Measurements from ENCODE around the gene KYNU. TPM values are rescaled to one million over a fixed set of nuclear protein-coding genes. Genes with fewer than 3 reads are reported as not detected.

KYNU gene
- total and polyA plus RNA-seq, 10 of the 15 experiments (the other 5 are each of a cell fraction or from before 2014, with no cell fraction given): 31.3 to 101 (median 38.3) TPM

GRCh38 chr2:142951190-142952007 is 73.9 kb downstream of the KYNU start:
- CTCF ChIA-PET: interaction anchor here (0.7 to 4.1 kb wide), 4 partner anchors 11 to 43 kb away, joined by 3 to 15 read pairs (median 4); no protein-coding TSS in a partner anchor
- TF ChIP-seq HDAC2 (IDR thresholded peaks at IDR 0.05) (no peak), ZNF622 (IDR thresholded peaks at IDR 0.05) (no peak), ZNF687 (IDR thresholded peaks at IDR 0.05) (no peak), STAT1 (conservative IDR thresholded peaks at IDR 0.05) (no peak), ZNF384 (IDR thresholded peaks at IDR 0.05; ENCODE audit: borderline replicate concordance, low read depth, low read length) (no peak), BMI1 (IDR thresholded peaks at IDR 0.05; ENCODE audit: borderline replicate concordance) (no peak), SREBF1 (IDR thresholded peaks at IDR 0.05; ENCODE audit: low read length) (no peak), TCF3 (IDR thresholded peaks at IDR 0.05; ENCODE audit: borderline replicate concordance, insufficient read depth, low read depth, low read length) (no peak), CHD1 (IDR thresholded peaks at IDR 0.05; ENCODE audit: low read depth, low read length) (no peak), BCL11A (IDR thresholded peaks at IDR 0.05; ENCODE audit: low read depth, low read length) (no peak), CUX1 (IDR thresholded peaks at IDR 0.05; ENCODE audit: insufficient replicate concordance, low read depth, low read length) (no peak), RAD21 (IDR thresholded peaks at IDR 0.05; ENCODE audit: insufficient read depth, low read depth, low read length) (no peak)

More at GRCh38 chr2:142951190-142952007, 73.9 kb downstream of the KYNU start:
- Histone ChIP-seq H3K27me3 (replicated peaks in 1 of 2; ENCODE audit: control insufficient read depth in 2 of 2, insufficient read depth in 2 of 2, low read length in 1 of 2) (no peaks in the 10 kb centered on the region), H3K4me1 (ENCODE audit: control insufficient read depth, insufficient read depth, low read length) (no peaks in the 10 kb centered on the region), H3K9me3 (replicated peaks; ENCODE audit: control insufficient read depth, insufficient read depth, low read length) (peaks cover 3% of the 10 kb centered on the region; the same call in 2 of the 3 replicates), H2AFZ (ENCODE audit: control insufficient read depth, low read depth, low read length) (no peak overlapping the region), H4K20me1 (ENCODE audit: control insufficient read depth, insufficient read depth) (no peaks in the 10 kb centered on the region), H3K4me3 (no peak overlapping the region), H3K4me2 (ENCODE audit: control insufficient read depth, insufficient read depth) (no peak overlapping the region), H3K79me2 (ENCODE audit: control insufficient read depth, insufficient read depth, low read length) (no peaks in the 10 kb centered on the region), H3K27ac (ENCODE audit: control insufficient read depth, insufficient read depth) (no peak overlapping the region), H3K9ac (ENCODE audit: control insufficient read depth, insufficient read depth, low read length) (no peak overlapping the region), H3K36me3 (ENCODE audit: control insufficient read depth in 2 of 2, insufficient read depth in 2 of 2, low read length in 1 of 2) (peaks cover 0 to 2% of the 10 kb centered on the region in 2 experiments; a peak in 2 of 4 replicates)
- in situ Hi-C loops (cut with MboI): no loop called here
- SMC1A ChIA-PET (ENCODE audit: uncharacterized antibody, unreplicated experiment): interaction anchor here (0.8 to 3.0 kb wide), 2 partner anchors 10 to 317 kb away, joined by 3 to 15 read pairs; no protein-coding TSS in a partner anchor
- BruUV-seq (replicated peaks): no TSS peak
- DNase-seq (ENCODE audit: low read depth, low spot score): no peak
- intact Hi-C loops (cut with micrococcal nuclease; ENCODE audit: unreplicated experiment): no loop called here
- POLR2A ChIA-PET: no interaction called here
- ATAC-seq: no peak
- RAD21 ChIA-PET (ENCODE audit: unreplicated experiment): no interaction called here
- no peak for FAIRE-seq
